Urothelium cell line (cell line): ENCODE measurements around the gene USP21.

ENCODE experiments used
- DNase-seq: peaks from one replicate; pipeline ENCODE4 v3.0.0; 2011; ENCODE audit warnings: low spot score, mixed read lengths
- FAIRE-seq: peaks from 2 replicates; lab custom pipeline; 2011; peaks lifted over from hg19 to GRCh38; lab: Jason Lieb, UNC

Gene USP21

GRCh38 chr1:161133220-161133740 lies 26.0 kb upstream of the USP21 start:
- FAIRE-seq (no peak), DNase-seq (no peak)

DNA sequence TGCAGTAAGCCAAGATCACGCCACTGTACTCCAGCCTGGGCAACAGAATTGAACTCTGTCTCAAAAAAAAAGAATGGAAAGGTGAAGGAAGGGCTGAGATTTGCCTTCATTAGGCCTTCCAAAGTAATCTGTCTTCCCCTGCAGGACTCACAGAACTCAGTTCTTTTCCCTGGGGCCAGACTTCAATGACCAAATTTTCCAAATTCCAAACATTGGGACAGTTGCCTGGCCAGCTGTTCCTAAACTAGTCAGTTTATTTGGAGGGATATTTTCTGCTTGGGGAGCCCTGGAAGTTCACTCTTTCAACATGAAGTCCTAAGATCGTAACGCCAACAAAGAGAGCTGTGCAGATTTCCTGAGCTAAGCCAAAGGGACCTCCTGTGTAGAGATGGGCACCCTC lies 21.4 kb upstream of the USP21 start:
- no peak for FAIRE-seq

DNA sequence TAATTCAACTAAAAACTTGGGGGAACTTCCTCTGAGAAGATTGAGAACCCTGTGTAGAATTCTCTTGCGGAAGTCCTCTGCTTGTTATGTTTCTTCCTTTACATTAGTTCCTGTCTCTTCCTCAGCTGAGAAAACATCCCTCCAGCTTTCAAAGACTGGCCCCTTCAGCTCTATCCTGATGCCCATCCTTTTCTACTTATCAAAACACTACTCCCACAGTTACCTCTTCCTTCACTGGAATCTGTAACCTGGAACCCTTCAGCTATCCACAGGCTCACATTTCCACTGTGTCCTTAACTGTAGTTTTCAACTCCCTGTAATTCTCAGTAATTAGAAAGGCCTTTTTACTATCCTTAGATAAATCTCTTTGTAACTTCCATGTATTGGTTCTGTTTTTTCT lies 20.9 kb upstream of the USP21 start:
- no peak for FAIRE-seq
- no peak for DNase-seq

More for the DNA sequence above, 21.4 kb upstream of the USP21 start:
- no peak for DNase-seq

- DNase-seq: peak; percentile 36
- FAIRE-seq: no peak
Observed at GRCh38 chr1:161139766-161140165, 19.5 kb upstream of the USP21 start.

DNA sequence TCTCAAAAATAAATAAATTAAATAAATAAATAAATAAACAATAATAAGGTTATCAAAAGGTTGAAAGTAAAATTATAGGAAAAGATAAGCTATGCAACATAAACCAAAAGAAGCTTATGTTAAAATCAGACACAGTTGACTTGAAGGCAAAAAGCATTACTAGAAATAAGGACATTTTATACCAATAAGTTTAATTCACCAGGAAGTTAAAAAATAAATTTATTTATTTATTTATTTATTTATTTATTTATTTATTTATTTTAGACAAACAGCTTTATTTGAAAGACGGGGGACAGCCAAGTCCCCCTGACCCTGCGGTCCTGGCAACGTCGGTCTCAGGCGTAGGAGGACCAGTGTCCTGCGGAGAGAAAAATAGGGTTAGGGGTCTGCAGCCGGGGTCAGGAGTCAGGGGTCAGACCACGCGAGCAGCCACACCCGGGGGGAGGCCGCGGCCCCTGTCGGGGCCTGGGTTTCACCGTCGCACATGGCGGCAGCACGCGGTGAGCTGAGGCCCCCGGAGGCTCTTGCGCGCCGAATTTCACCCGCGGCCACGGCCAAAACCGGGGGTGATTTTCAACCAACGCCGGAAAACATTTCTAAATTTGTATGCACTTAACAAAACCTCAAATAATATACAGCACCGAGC lies 18.4 kb upstream of the USP21 start:
- FAIRE-seq: no peak
- DNase-seq: no peak

GRCh38 chr1:161145832-161146231 lies 13.5 kb upstream of the USP21 start:
- no peak for FAIRE-seq

GRCh38 chr1:161153176-161153575 lies 6.1 kb upstream of the USP21 start:
- no peak for DNase-seq
- FAIRE-seq: no peak

More at GRCh38 chr1:161145832-161146231, 13.5 kb upstream of the USP21 start:
- no peak for DNase-seq

GRCh38 chr1:161153682-161154337 lies 5.5 kb upstream of the USP21 start, which contains the start of gene UFC1:
TSS of gene UFC1 (plus strand) at chr1:161153978. CDS start at chr1:161153998, 20 bp downstream.
- no peak for FAIRE-seq

DNA sequence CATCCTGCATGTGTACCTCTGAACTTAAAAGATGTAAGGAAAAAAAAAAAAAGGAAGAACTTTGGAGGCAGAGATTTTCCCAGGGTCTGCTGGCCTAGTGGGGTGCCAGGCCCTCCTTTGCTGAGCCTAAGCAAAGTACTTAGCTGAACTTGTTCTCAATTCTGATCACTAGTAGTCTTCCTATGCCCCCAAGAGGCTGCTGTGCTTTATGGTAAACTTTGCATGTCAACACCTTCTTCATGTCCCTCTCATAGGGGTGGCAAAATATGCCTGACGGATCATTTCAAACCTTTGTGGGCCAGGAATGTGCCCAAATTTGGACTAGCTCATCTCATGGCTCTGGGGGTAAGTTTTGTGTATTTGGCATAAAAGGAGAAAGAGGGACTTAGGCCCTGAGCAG lies 1.4 kb upstream of the USP21 start:
- no peak for FAIRE-seq
- DNase-seq: no peak

More at GRCh38 chr1:161153682-161154337, 5.5 kb upstream of the USP21 start, which contains the start of gene UFC1:
- peak; percentile 82 for DNase-seq

- FAIRE-seq (no peak), DNase-seq (no peak)
Observed at GRCh38 chr1:161158316-161159010, 837 bp upstream of the USP21 start.

- DNase-seq (no peak), FAIRE-seq (no peak)
Observed at GRCh38 chr1:161159913-161160243, 578 bp downstream of the USP21 start.

- no peak for DNase-seq
- no peak for FAIRE-seq
Observed at GRCh38 chr1:161160671-161161145, 1.4 kb downstream of the USP21 start.

- DNase-seq (no peak), FAIRE-seq (no peak)
Observed at GRCh38 chr1:161161652-161162051, 2.4 kb downstream of the USP21 start.

DNA sequence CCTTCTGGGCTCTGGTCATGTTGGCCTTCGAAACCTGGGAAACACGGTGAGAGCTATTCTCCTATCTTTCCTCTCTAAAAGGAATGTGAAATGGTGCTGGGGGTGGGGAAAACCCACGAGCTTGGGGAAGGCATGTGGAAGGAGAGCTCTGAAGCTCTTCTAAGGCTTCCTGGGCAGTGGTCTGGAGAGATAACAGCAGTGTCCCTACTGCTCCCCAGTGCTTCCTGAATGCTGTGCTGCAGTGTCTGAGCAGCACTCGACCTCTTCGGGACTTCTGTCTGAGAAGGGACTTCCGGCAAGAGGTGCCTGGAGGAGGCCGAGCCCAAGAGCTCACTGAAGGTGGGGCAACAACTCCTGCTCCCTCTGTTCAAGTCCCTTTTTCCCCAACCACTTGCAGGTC lies 2.8 kb downstream of the USP21 start:
- FAIRE-seq: no peak
- DNase-seq: no peak

- no peak for FAIRE-seq
- no peak for DNase-seq
Observed at GRCh38 chr1:161162806-161163205, 3.5 kb downstream of the USP21 start.

GRCh38 chr1:161163793-161164192 lies 4.5 kb downstream of the USP21 start:
- no peak for DNase-seq
- FAIRE-seq: no peak

- no peak for DNase-seq
- no peak for FAIRE-seq
Observed at GRCh38 chr1:161164901-161165610, 5.8 kb downstream of the USP21 start.

DNA sequence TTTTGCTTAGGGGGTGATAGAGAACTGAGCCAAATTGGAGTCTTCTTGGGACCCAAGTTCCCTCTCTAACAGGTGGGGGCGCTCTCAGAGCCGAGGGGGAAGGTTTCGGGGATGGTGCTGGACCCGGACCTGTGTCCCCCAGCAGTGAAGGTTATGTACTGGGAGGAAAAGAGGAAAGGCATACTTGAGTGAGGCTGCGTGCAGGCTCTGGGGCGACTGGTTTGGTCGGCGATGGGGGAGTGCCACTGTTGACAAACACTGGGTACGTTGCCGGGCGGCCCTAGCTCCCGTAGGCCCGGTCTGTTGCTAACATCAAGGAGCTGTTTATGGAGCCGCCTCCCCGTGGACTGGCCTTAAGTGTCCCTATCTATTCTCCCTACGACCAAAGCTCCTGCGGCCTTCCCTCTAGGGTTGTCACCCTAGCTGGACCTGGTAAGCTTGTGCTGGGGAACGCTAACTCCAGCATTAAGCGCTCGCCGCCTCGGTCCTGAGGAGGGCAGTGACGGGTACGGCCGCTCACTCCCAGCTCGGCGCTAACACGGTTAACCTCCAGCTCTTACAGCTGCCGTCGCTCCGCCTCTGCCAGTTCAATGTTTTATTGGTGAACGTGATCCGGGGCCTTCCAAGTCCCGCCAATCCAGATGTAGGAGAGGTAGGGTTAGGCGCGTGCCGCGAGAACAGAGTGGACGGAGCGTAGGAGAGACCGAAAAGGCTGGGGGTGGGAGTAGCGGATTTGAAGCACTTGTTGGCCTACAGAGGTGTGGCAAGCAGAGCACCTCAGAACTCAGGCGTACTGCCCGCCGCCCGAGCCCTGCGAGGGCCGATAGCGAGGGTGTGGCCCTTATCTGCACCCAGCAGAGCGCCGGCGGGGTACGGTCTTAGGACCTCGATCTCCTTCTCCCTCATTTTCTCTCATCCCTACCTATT lies 6.7 kb downstream of the USP21 start, which contains the start of gene PPOX:
PPOX (plus strand) TSS at position 685 of the 927 bp plus-strand sequence. CDS start 422 bp downstream, outside the sequence.
- FAIRE-seq: peak; percentile 5
- DNase-seq: peak; percentile 93

- no peak for DNase-seq
- FAIRE-seq: no peak
Observed at GRCh38 chr1:161166669-161167548, 7.6 kb downstream of the USP21 start.
